Smooth muscle cell (in vitro differentiated cells): ENCODE results near the gene KMT2A. TPM values are rescaled to one million over a fixed set of nuclear protein-coding genes. Genes with fewer than 3 reads are reported as not detected.
"Not testable (repeated sequence)": the region's sequence is repeated elsewhere in the genome, so short reads cannot be mapped to it uniquely, and the experiment has no call there.

Experiments used
- DNase-seq: peaks from one replicate; lab custom pipeline; 2025; ENCODE audit not compliant: unreplicated experiment; lab: John Stamatoyannopoulos, UW
- H2AFZ ChIP-seq: fragments of 200-600 bp; sonication (generic); 2 replicates; pipeline ENCODE4 v1.6.0; 2016; ENCODE audit warnings: antibody characterized with exemption, low read depth, mild to moderate bottlenecking
- H3F3A ChIP-seq: fragments of 200-600 bp; sonication (generic); 2 replicates; pipeline ENCODE4 v1.6.0; 2017; ENCODE audit warnings: antibody characterized with exemption, low read depth
- H3K27ac ChIP-seq: fragments of 200-600 bp; sonication (generic); 2 replicates; pipeline ENCODE4 v1.5.1; 2016; ENCODE audit warnings: low read depth, mild to moderate bottlenecking
- H3K27me3 ChIP-seq: fragments of 200-600 bp; sonication (generic); 2 replicates; pipeline ENCODE4 v1.6.1; 2016; ENCODE audit warnings: low read depth, mild to moderate bottlenecking
- H3K36me3 ChIP-seq: fragments of 200-600 bp; sonication (generic); 2 replicates; pipeline ENCODE4 v1.5.1; 2016; ENCODE audit warnings: low read depth
- H3K4me1 ChIP-seq: fragments of 200-600 bp; sonication (generic); 2 replicates; pipeline ENCODE4 v1.5.1; 2016; ENCODE audit warnings: low read depth
- H3K4me2 ChIP-seq: fragments of 200-600 bp; sonication (generic); 2 replicates; pipeline ENCODE4 v1.6.0; 2016; ENCODE audit warnings: mild to moderate bottlenecking
- H3K4me3 ChIP-seq: fragments of 200-600 bp; sonication (generic); 2 replicates; pipeline ENCODE4 v1.5.1; 2016; ENCODE audit warnings: mild to moderate bottlenecking
- H3K79me2 ChIP-seq: fragments of 200-600 bp; sonication (generic); 2 replicates; pipeline ENCODE4 v1.6.0; 2016; ENCODE audit warnings: low read depth, mild to moderate bottlenecking
- H3K9ac ChIP-seq: fragments of 200-600 bp; sonication (generic); 2 replicates; pipeline ENCODE4 v1.6.0; 2016; ENCODE audit warnings: low read depth
- H3K9me3 ChIP-seq: fragments of 200-600 bp; sonication (generic); replicated peaks from 2 replicates; pipeline ENCODE4 v1.5.1; 2016; ENCODE audit warnings: low read depth
- H4K20me1 ChIP-seq: fragments of 200-600 bp; sonication (generic); 2 replicates; pipeline ENCODE4 v1.6.0; 2016; ENCODE audit warnings: low read depth
- CTCF ChIP-seq: fragments of 200-600 bp; sonication (generic); IDR thresholded peaks from 2 replicates; pipeline ENCODE4 v1.5.1; 2017; ENCODE audit warnings: borderline replicate concordance, mild to moderate bottlenecking, antibody characterized with exemption; ENCODE audit not compliant: insufficient read depth, poor library complexity, severe bottlenecking
- WGBS: methylation state at CpG from one replicate; pipeline ENCODE4 v1.1.7; 2016; ENCODE audit warnings: low lambda C conversion rate; 5-methylcytosine and 5-hydroxymethylcytosine counted together
- polyA plus RNA-seq: library from polyadenylated mRNA; unstranded; fragments of >200 nt; fragmentation: Nextera tagmentation; extraction: Ambion mirVana; gene quantifications from 2 replicates; pipeline ENCODE4 v1.2.1, GENCODE V29; 2016
- total RNA-seq: library from RNA; depleted of rRNA; stranded (reverse); fragments of >200 nt; gene quantifications from 2 replicates; pipeline ENCODE4 v1.2.3, GENCODE V29; 2014

KMT2A gene
- total and polyA plus RNA-seq, 2 experiments from 2014 or later = 15.5 to 27.8 TPM

- H3K4me3 ChIP-seq = no peak overlapping the region
- peaks cover 9% of the 10 kb centered on the region for H3K4me1 ChIP-seq
- H4K20me1 ChIP-seq = peaks cover 17% of the 10 kb centered on the region
- H3K27ac ChIP-seq = peak overlapping the region; percentile 66
- H3K4me2 ChIP-seq = no peak overlapping the region
- H3K27me3 ChIP-seq = no peaks in the 10 kb centered on the region
- peaks cover 8% of the 10 kb centered on the region for H3F3A ChIP-seq
- peaks cover 24% of the 10 kb centered on the region for H3K79me2 ChIP-seq
- H3K36me3 ChIP-seq = peaks cover 5% of the 10 kb centered on the region
- H2AFZ ChIP-seq = no peak overlapping the region
- 93% methylated on average over 3 of the region's 3 CpGs for WGBS
- no peaks in the 10 kb centered on the region for H3K9me3 ChIP-seq
- no peak for TF ChIP-seq CTCF
- no peak overlapping the region for H3K9ac ChIP-seq
- DNase-seq = no peak
These were observed 37.3 kb upstream of the KMT2A start for GRCh38 chr11:118398791-118399559.

- peak; percentile 54 for DNase-seq
- Histone ChIP-seq H3K27me3 (no peaks in the 10 kb centered on the region), H3K4me3 (peak within 1 kb of the TSS; percentile 76), H2AFZ (peak within 1 kb of the TSS; percentile 85), H3K4me2 (peak within 1 kb of the TSS; percentile 86), H3K79me2 (peaks cover 47% of the 10 kb centered on the region), H4K20me1 (peaks cover 39% of the 10 kb centered on the region), H3K9me3 (no peaks in the 10 kb centered on the region), H3F3A (peaks cover 8% of the 10 kb centered on the region), H3K4me1 (peaks cover 9% of the 10 kb centered on the region), H3K27ac (peak within 1 kb of the TSS; percentile 66), H3K9ac (peak within 1 kb of the TSS; percentile 65), H3K36me3 (peaks cover 5% of the 10 kb centered on the region)
- no peak for TF ChIP-seq CTCF
- 1% methylated on average over 51 of the region's 51 CpGs for WGBS
These were observed 35.0 kb upstream of the KMT2A start, which contains the start of gene ATP5MG for GRCh38 chr11:118401151-118401879. ATP5MG (plus strand) TSS chr11:118401606; CDS start chr11:118401666, 60 bp downstream.

- H3F3A ChIP-seq = peaks cover 8% of the 10 kb centered on the region
- TF ChIP-seq CTCF = no peak
- H4K20me1 ChIP-seq = peaks cover 46% of the 10 kb centered on the region
- H3K36me3 ChIP-seq = no peaks in the 10 kb centered on the region
- no peaks in the 10 kb centered on the region for H3K9me3 ChIP-seq
- DNase-seq = no peak
- H3K79me2 ChIP-seq = peaks cover 55% of the 10 kb centered on the region
- 4% methylated on average over 22 of the region's 22 CpGs for WGBS
- peak overlapping the region; percentile 66 for H3K27ac ChIP-seq
- no peaks in the 10 kb centered on the region for H3K27me3 ChIP-seq
- peak overlapping the region; percentile 76 for H3K4me3 ChIP-seq
- H3K4me2 ChIP-seq = peak overlapping the region; percentile 86
- H2AFZ ChIP-seq = peak overlapping the region; percentile 85
- peaks cover 9% of the 10 kb centered on the region for H3K4me1 ChIP-seq
- H3K9ac ChIP-seq = peak overlapping the region; percentile 65
These were observed 34.3 kb upstream of the KMT2A start for GRCh38 chr11:118401880-118402590.

- H3K4me3 ChIP-seq = peak overlapping the region; percentile 76
- not testable (repeated sequence) for DNase-seq, H3K4me1 ChIP-seq, H3F3A ChIP-seq, H3K36me3 ChIP-seq, H3K9me3 ChIP-seq, H2AFZ ChIP-seq, H3K27me3 ChIP-seq
- H3K79me2 ChIP-seq = peaks cover 60% of the 10 kb centered on the region
- H3K9ac ChIP-seq = peak overlapping the region; percentile 65
- WGBS = 91% methylated on average over 7 of the region's 7 CpGs
- H4K20me1 ChIP-seq = peaks cover 52% of the 10 kb centered on the region
- peak overlapping the region; percentile 66 for H3K27ac ChIP-seq
- H3K4me2 ChIP-seq = peak overlapping the region; percentile 86
These were observed 33.7 kb upstream of the KMT2A start for GRCh38 chr11:118402594-118402993.
